Measurements from ENCODE around the gene DDB1. TPM values are rescaled to one million over a fixed set of nuclear protein-coding genes. Genes with fewer than 3 reads are reported as not detected.

The DDB1 gene
- total and polyA plus RNA-seq, 2 of the 13 experiments (the other 11 are each of a cell fraction or from before 2014, with no cell fraction given) = 217 to 266 TPM

DNA sequence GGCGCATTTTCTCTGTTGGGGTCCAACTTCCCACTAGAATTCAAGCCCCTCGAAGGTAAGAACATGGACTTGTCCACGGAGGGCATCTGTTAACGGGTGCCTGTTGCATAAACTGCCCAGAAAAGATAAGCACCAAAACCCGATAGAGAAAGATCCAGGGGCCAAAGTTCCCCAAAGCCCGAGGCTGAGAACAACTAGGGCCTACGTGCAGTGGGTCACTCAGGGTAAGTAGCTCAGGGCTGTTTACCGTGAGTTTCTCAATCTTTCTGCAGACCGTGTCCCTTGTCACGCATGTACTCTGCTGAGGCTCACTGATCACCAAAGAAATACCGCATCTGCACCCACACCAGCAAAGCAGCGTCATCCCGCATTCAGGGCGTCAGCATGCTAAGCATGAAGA lies 67.5 kb downstream of the DDB1 start (continued):
- TF ChIP-seq HNF4A (CRISPR knock-in tag; IDR thresholded peaks at IDR 0.05) (peak; percentile 58), ZNF251 (CRISPR knock-in tag; IDR thresholded peaks at IDR 0.05) (no peak), PHB2 (IDR thresholded peaks at IDR 0.05; ENCODE audit: partially characterized antibody) (no peak), MTA3 (CRISPR knock-in tag; IDR thresholded peaks at IDR 0.05) (no peak), ZNF205 (CRISPR knock-in tag; IDR thresholded peaks at IDR 0.05) (no peak), NR2F1 (CRISPR knock-in tag; IDR thresholded peaks at IDR 0.05) (no peak), ZNF510 (CRISPR knock-in tag; IDR thresholded peaks at IDR 0.05; ENCODE audit: low read depth) (no peak), ZBTB8A (CRISPR knock-in tag; IDR thresholded peaks at IDR 0.05; ENCODE audit: borderline replicate concordance, low read depth) (no peak), ZNF703 (CRISPR knock-in tag; IDR thresholded peaks at IDR 0.05; ENCODE audit: borderline replicate concordance) (no peak), ZNF749 (CRISPR knock-in tag; IDR thresholded peaks at IDR 0.05; ENCODE audit: borderline replicate concordance) (no peak), PITX1 (CRISPR knock-in tag; IDR thresholded peaks at IDR 0.05) (no peak), ZNF282 (IDR thresholded peaks at IDR 0.05; ENCODE audit: partially characterized antibody) (no peak), ELF4 (CRISPR knock-in tag; IDR thresholded peaks at IDR 0.05; ENCODE audit: borderline replicate concordance) (no peak)
- TF ChIP-seq, protein P1, sequence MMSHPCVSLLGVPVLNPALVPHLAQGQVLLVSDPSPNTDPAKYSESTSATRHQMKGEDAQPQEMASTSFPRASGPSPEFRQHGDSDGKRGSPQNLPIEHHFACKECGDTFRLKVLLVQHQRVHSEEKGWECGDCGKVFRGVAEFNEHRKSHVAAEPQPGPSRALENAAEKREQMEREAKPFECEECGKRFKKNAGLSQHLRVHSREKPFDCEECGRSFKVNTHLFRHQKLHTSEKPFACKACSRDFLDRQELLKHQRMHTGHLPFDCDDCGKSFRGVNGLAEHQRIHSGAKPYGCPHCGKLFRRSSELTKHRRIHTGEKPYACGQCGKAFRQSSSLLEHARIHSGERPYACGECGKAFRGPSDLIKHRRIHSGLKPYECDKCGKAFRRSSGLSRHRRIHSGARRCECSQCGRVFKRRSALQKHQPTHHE (CRISPR knock-in tag; IDR thresholded peaks at IDR 0.05; ENCODE audit: borderline replicate concordance) = no peak
- TF ChIP-seq, protein P2, sequence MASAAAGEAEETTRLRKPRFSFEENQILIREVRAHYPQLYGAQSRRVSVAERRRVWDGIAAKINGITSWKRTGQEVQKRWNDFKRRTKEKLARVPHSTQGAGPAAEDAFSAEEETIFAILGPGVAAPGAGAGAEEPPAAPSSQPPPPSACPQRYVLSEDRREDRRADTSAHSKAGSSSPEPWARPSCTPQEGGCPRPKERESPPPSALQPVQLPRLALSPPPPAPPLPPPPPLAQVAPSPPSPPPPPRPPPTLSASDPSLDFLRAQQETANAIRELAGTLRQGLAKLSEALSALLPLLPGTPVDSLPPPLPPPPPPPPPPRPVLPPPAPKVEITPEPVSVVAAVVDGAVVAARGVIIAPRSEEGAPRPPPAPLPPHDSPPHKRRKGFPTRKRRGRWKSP (CRISPR knock-in tag; IDR thresholded peaks at IDR 0.05) = no peak
- TF ChIP-seq, protein P3, sequence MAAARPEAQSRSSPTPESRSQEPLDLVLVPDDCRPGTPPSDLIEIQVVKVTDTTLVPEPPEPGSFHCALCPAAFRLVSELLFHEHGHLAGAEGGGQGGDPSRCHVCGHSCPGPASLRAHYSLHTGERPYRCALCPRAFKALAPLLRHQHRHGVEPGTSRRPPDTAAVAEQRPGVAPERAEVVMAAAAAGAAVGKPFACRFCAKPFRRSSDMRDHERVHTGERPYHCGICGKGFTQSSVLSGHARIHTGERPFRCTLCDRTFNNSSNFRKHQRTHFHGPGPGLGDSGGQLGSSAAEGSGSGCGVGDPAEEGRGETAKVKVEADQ (CRISPR knock-in tag; IDR thresholded peaks at IDR 0.05; ENCODE audit: borderline replicate concordance) = no peak
- TF ChIP-seq, protein P4, sequence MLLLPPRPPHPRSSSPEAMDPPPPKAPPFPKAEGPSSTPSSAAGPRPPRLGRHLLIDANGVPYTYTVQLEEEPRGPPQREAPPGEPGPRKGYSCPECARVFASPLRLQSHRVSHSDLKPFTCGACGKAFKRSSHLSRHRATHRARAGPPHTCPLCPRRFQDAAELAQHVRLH (CRISPR knock-in tag; IDR thresholded peaks at IDR 0.05; ENCODE audit: borderline replicate concordance, low read depth) = no peak
- TF ChIP-seq, protein P5, sequence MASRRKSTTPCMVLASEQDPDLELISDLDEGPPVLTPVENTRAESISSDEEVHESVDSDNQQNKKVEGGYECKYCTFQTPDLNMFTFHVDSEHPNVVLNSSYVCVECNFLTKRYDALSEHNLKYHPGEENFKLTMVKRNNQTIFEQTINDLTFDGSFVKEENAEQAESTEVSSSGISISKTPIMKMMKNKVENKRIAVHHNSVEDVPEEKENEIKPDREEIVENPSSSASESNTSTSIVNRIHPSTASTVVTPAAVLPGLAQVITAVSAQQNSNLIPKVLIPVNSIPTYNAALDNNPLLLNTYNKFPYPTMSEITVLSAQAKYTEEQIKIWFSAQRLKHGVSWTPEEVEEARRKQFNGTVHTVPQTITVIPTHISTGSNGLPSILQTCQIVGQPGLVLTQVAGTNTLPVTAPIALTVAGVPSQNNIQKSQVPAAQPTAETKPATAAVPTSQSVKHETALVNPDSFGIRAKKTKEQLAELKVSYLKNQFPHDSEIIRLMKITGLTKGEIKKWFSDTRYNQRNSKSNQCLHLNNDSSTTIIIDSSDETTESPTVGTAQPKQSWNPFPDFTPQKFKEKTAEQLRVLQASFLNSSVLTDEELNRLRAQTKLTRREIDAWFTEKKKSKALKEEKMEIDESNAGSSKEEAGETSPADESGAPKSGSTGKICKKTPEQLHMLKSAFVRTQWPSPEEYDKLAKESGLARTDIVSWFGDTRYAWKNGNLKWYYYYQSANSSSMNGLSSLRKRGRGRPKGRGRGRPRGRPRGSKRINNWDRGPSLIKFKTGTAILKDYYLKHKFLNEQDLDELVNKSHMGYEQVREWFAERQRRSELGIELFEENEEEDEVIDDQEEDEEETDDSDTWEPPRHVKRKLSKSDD (CRISPR knock-in tag; IDR thresholded peaks at IDR 0.05; ENCODE audit: low read depth) = 0 out of 2 replicates have a peak, but pooled peaks have one; percentile 23
- TF ChIP-seq, protein P6, sequence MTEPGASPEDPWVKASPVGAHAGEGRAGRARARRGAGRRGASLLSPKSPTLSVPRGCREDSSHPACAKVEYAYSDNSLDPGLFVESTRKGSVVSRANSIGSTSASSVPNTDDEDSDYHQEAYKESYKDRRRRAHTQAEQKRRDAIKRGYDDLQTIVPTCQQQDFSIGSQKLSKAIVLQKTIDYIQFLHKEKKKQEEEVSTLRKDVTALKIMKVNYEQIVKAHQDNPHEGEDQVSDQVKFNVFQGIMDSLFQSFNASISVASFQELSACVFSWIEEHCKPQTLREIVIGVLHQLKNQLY (CRISPR knock-in tag; IDR thresholded peaks at IDR 0.05) = peak; percentile 35; the same call in 1 of the 2 replicates
- TF ChIP-seq, protein P7, sequence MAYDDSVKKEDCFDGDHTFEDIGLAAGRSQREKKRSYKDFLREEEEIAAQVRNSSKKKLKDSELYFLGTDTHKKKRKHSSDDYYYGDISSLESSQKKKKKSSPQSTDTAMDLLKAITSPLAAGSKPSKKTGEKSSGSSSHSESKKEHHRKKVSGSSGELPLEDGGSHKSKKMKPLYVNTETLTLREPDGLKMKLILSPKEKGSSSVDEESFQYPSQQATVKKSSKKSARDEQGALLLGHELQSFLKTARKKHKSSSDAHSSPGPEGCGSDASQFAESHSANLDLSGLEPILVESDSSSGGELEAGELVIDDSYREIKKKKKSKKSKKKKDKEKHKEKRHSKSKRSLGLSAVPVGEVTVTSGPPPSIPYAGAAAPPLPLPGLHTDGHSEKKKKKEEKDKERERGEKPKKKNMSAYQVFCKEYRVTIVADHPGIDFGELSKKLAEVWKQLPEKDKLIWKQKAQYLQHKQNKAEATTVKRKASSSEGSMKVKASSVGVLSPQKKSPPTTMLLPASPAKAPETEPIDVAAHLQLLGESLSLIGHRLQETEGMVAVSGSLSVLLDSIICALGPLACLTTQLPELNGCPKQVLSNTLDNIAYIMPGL (CRISPR knock-in tag; IDR thresholded peaks at IDR 0.05; ENCODE audit: borderline replicate concordance in 1 of 2, low read depth in 1 of 2) = no peak
